Common myeloid progenitor, CD34-positive (primary cell): ENCODE measurements around the gene FLRT2.

Experiments
- CTCF ChIA-PET: fragments of 350-600 bp; sonication (Branson Sonifier 250); formaldehyde crosslinking; loops from one replicate; lab custom pipeline; 2021; ENCODE audit warnings: antibody characterized with exemption; lab: Charles Lee
- POLR2A ChIA-PET: fragments of 350-600 bp; sonication (Branson Sonifier 250); formaldehyde crosslinking; loops from one replicate; lab custom pipeline; 2021; ENCODE audit warnings: antibody characterized with exemption; lab: Charles Lee
- DNase-seq, 3 donors: peaks; one replicate each; pipeline versions ENCODE4 v3.0.0 to v3.0.0-alpha.2; 2013
- H3K27ac ChIP-seq, 2 experiments: 1 replicate in 1 of 2; 2 replicates in 1 of 2; pipeline ENCODE4 v1.7.0; 2013; ENCODE audit warnings: inconsistent platforms in 2 of 2, low read length in 2 of 2, mild to moderate bottlenecking in 2 of 2, low read depth in 1 of 2, moderate library complexity in 1 of 2; ENCODE audit not compliant: severe bottlenecking in 2 of 2, insufficient read depth in 1 of 2, poor library complexity in 1 of 2
- H3K27me3 ChIP-seq, 5 experiments: replicated peaks in 2 of 5; 1 replicate in 3 of 5; 2 replicates in 2 of 5; pipeline versions ENCODE4 v1.6.1 to v1.7.0; 2013; ENCODE audit warnings: low read length in 4 of 5, mild to moderate bottlenecking in 2 of 5, moderate library complexity in 2 of 5, inconsistent platforms in 1 of 5; ENCODE audit not compliant: insufficient read depth in 5 of 5, control insufficient read depth in 4 of 5
- H3K36me3 ChIP-seq, 4 experiments: 1 replicate in 2 of 4; 2 replicates in 2 of 4; pipeline versions ENCODE4 v1.6.1 to v1.7.0; 2013; ENCODE audit warnings: low read length in 3 of 4, control low read depth in 1 of 4, mild to moderate bottlenecking in 1 of 4; ENCODE audit not compliant: control insufficient read depth in 4 of 4, insufficient read depth in 4 of 4
- H3K4me1 ChIP-seq, 4 experiments: 1 replicate in 3 of 4; 2 replicates in 1 of 4; pipeline versions ENCODE4 v1.6.1 to v1.7.1; 2013; ENCODE audit warnings: low read length in 3 of 4, mild to moderate bottlenecking in 3 of 4, control low read depth in 1 of 4, inconsistent platforms in 1 of 4, moderate library complexity in 1 of 4; ENCODE audit not compliant: control insufficient read depth in 4 of 4, insufficient read depth in 4 of 4; ENCODE audit errors: control extremely low read depth in 1 of 4
- H3K4me3 ChIP-seq, 7 experiments: 1 replicate in 4 of 7; 2 replicates in 3 of 7; pipeline versions ENCODE4 v1.5.1 to v1.7.0; 2013; ENCODE audit warnings: mild to moderate bottlenecking in 7 of 7, low read length in 6 of 7, moderate library complexity in 6 of 7, inconsistent platforms in 2 of 7, low read depth in 2 of 7, control low read depth in 1 of 7; ENCODE audit not compliant: insufficient read depth in 4 of 7, control insufficient read depth in 1 of 7; ENCODE audit errors: extremely low read depth in 1 of 7
- H3K9me3 ChIP-seq, 5 experiments: 1 replicate in 4 of 5; 2 replicates in 1 of 5; pipeline versions ENCODE4 v1.6.1 to v1.7.1; 2013; ENCODE audit warnings: low read length in 4 of 5, mild to moderate bottlenecking in 2 of 5, inconsistent platforms in 1 of 5, low read depth in 1 of 5, moderate library complexity in 1 of 5; ENCODE audit not compliant: control insufficient read depth in 4 of 5, insufficient read depth in 2 of 5; ENCODE audit errors: control extremely low read depth in 1 of 5
- WGBS: methylation state at CpG from one replicate; pipeline ENCODE4 v1.1.5; 2013; ENCODE audit not compliant: insufficient coverage; 5-methylcytosine and 5-hydroxymethylcytosine counted together

FLRT2 gene

GRCh38 chr14:85595981-85596380 lies 66.0 kb downstream of the FLRT2 start:
- H3K27me3 ChIP-seq, result no peaks in the 10 kb centered on the region
- H3K9me3 ChIP-seq, result no peaks in the 10 kb centered on the region
- no peak overlapping the region for H3K4me3 ChIP-seq
- CTCF ChIA-PET, result interaction anchor here (1.3 kb wide), 1 partner anchor 30 kb away, joined by 3 read pairs; no protein-coding TSS in a partner anchor
- 98% methylated on average over 10 of the region's 10 CpGs for WGBS
- H3K27ac ChIP-seq, result no peak overlapping the region
- H3K4me1 ChIP-seq, result peaks cover 0 to 15% (median under 1%) of the 10 kb centered on the region in 4 experiments
- H3K36me3 ChIP-seq, result no peaks in the 10 kb centered on the region
- DNase-seq, result no peak
- POLR2A ChIA-PET, result no interaction called here

- 100% methylated on average over 2 of the region's 4 CpGs for WGBS
- H3K9me3 ChIP-seq, result no peaks in the 10 kb centered on the region
- no peak overlapping the region for H3K4me3 ChIP-seq
- H3K27me3 ChIP-seq, result no peaks in the 10 kb centered on the region
- POLR2A ChIA-PET, result interaction anchor here (0.6 kb wide), 1 partner anchor 1096 kb away, joined by 4 read pairs; no protein-coding TSS in a partner anchor
- CTCF ChIA-PET, result interaction anchor here (1.3 kb wide), 1 partner anchor 30 kb away, joined by 3 read pairs; no protein-coding TSS in a partner anchor
- no peak for DNase-seq
- no peak overlapping the region for H3K27ac ChIP-seq
- peaks cover 0 to 15% (median under 1%) of the 10 kb centered on the region in 4 experiments for H3K4me1 ChIP-seq
- H3K36me3 ChIP-seq, result no peaks in the 10 kb centered on the region
These were observed 66.6 kb downstream of the FLRT2 start for GRCh38 chr14:85596562-85596961.

GRCh38 chr14:85597701-85598100 lies 67.8 kb downstream of the FLRT2 start:
- Histone ChIP-seq H3K4me1 (peaks cover 0 to 15% (median 0%) of the 10 kb centered on the region in 4 experiments), H3K36me3 (no peaks in the 10 kb centered on the region), H3K4me3 (no peak overlapping the region), H3K27ac (no peak overlapping the region), H3K27me3 (no peaks in the 10 kb centered on the region), H3K9me3 (no peaks in the 10 kb centered on the region)
- ChIA-PET CTCF (no interaction called here), POLR2A (no interaction called here)
- DNase-seq, result no peak
- 100% methylated on average over 1 of the region's 3 CpGs for WGBS

- H3K4me3 ChIP-seq, result no peak overlapping the region
- WGBS, result 43% methylated on average over 3 of the region's 5 CpGs
- CTCF ChIA-PET, result no interaction called here
- POLR2A ChIA-PET, result interaction anchor here (0.6 kb wide), 1 partner anchor 25 kb away, joined by 3 read pairs; no protein-coding TSS in a partner anchor
- H3K9me3 ChIP-seq, result no peaks in the 10 kb centered on the region
- H3K27me3 ChIP-seq, result no peaks in the 10 kb centered on the region
- peak; percentile 9 to 79 (median 63) for DNase-seq
- no peak overlapping the region for H3K27ac ChIP-seq
- no peaks in the 10 kb centered on the region for H3K36me3 ChIP-seq
- H3K4me1 ChIP-seq, result peaks cover 0 to 15% (median 2%) of the 10 kb centered on the region in 4 experiments
These were observed 70.0 kb downstream of the FLRT2 start for GRCh38 chr14:85599939-85600338.

DNA sequence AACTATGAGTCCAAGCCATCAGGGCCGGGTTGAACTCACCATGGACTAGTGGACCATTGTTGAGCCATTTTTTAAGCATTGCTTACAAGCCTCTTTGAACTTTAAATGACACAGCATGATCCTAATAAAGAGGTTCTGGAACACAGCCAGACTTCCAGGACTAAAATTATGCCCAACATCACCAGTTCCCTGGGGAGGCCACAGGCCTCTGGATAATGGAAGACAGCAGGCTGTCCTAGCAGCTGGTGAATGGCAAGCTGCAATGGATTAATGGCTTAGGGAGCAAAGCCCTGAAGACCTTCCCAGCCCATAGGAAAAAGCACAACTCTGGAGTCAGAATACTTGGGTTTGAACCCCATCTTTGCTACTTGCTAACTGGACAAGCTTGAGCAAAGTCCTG lies 71.3 kb downstream of the FLRT2 start:
- no peak overlapping the region for H3K27ac ChIP-seq
- CTCF ChIA-PET, result interaction anchor here (1.1 kb wide), 1 partner anchor 12 kb away, joined by 3 read pairs; no protein-coding TSS in a partner anchor
- no peaks in the 10 kb centered on the region for H3K9me3 ChIP-seq

DNA sequence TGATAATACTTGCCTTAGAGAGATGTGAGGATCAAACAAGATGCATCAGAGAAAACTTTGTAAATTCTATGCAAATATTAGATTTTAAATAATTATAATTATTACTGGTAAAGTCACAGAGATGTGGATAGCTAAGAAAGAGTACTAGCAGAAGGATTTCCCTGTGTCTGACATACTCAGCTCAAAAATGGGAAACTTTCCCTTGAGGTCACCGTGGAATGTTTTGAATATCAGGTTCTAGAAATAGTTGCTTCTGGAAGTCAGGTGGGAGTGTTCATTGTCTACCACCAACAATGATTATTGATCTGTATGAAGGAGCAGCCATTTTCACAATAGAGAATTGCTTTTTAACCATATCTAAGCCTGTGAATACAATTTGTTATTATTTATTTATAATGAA lies 71.7 kb downstream of the FLRT2 start:
- Histone ChIP-seq H3K4me3 (no peak overlapping the region), H3K27ac (no peak overlapping the region), H3K4me1 (peaks cover 0 to 15% (median 2%) of the 10 kb centered on the region in 4 experiments), H3K36me3 (no peaks in the 10 kb centered on the region), H3K9me3 (no peaks in the 10 kb centered on the region), H3K27me3 (no peaks in the 10 kb centered on the region)
- CTCF ChIA-PET, result no interaction called here
- no CpG with 5 or more reads among the region's 1 CpG for WGBS
- POLR2A ChIA-PET, result no interaction called here
- no peak for DNase-seq

More for the DNA sequence above, 71.3 kb downstream of the FLRT2 start:
- DNase-seq, result no peak
- H3K27me3 ChIP-seq, result no peaks in the 10 kb centered on the region
- POLR2A ChIA-PET, result no interaction called here
- peaks cover 0 to 15% (median 2%) of the 10 kb centered on the region in 4 experiments for H3K4me1 ChIP-seq
- H3K36me3 ChIP-seq, result no peaks in the 10 kb centered on the region
- no peak overlapping the region for H3K4me3 ChIP-seq
- 86% methylated on average over 1 of the region's 1 CpG for WGBS

DNA sequence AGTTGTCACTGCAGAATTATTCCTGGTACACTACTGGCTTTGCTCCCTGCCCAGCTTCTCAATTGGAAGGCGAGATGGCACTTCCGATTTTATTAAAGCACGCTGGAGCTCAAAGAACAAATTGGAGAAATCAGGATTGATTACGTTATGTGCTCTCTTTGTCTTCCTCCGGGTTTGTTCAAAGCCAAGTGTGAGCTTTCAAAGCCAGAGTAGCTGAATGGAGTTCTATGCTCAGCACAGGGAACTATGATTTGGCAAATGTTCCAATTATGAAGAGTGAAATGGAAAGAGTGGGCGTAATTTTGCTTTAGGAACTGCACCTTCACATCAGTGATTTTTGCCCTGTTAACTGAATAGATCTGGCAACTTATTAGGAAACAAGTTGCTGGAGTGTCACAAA lies 72.4 kb downstream of the FLRT2 start:
- POLR2A ChIA-PET, result no interaction called here
- Histone ChIP-seq H3K9me3 (no peaks in the 10 kb centered on the region), H3K36me3 (no peaks in the 10 kb centered on the region), H3K27me3 (no peaks in the 10 kb centered on the region), H3K27ac (no peak overlapping the region), H3K4me3 (no peak overlapping the region), H3K4me1 (peaks cover 0 to 15% (median 2%) of the 10 kb centered on the region in 4 experiments)
- CTCF ChIA-PET, result no interaction called here
- WGBS, result 84% methylated on average over 6 of the region's 6 CpGs
- no peak for DNase-seq
